IMR-90 (cell line): ENCODE data around the gene MRPL54.

ENCODE experiments used
- CEBPB ChIP-seq: IDR thresholded peaks from 2 replicates; pipeline ENCODE4 v1.6.1; 2012; ENCODE audit warnings: low read depth, low read length, improper control_type of control experiment
- CTCF ChIP-seq: conservative IDR thresholded peaks from 2 replicates; pipeline ENCODE4 v1.5.1; 2012; ENCODE audit warnings: mild to moderate bottlenecking, low read depth, low read length, improper control_type of control experiment
- MAZ ChIP-seq: IDR thresholded peaks from 2 replicates; pipeline ENCODE4 v1.6.1; 2012; ENCODE audit warnings: low read depth, mild to moderate bottlenecking, low read length, improper control_type of control experiment, moderate library complexity, borderline replicate concordance
- MXI1 ChIP-seq: IDR thresholded peaks from 2 replicates; pipeline ENCODE4 v1.6.1; 2012; ENCODE audit warnings: low read depth, mild to moderate bottlenecking, low read length, moderate library complexity, borderline replicate concordance

GRCh38 chr19:3721887-3722442 is 40.5 kb upstream of the MRPL54 start:
- TF ChIP-seq MAZ (no peak), CTCF (no peak), CEBPB (no peak), MXI1 (no peak)
